ENCODE results near the gene LONRF2. TPM values are rescaled to one million over a fixed set of nuclear protein-coding genes. Genes with fewer than 3 reads are reported as not detected.

Gene LONRF2
- total RNA-seq, 2 experiments from 2014 or later = 0.06 to 0.08 TPM

DNA sequence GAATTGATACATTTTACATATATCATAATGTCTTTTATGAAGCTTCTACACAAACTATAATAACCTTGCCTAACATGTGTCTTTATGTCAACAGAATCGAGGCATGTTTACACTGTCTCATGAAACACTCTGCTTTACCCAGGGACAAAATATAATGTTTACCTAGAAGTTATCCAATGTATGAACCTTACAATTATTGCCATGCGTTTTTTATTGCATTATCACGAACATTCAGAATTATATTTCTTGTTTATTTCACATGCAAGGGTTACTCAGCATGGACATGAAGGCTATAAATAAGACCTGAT lies 19.8 kb downstream of the LONRF2 start:
- Mint-ChIP-seq H3K4me3 (no peak overlapping the region), H3K9me3 (no peaks in the 10 kb centered on the region), H3K27me3 (peaks cover 30% of the 10 kb centered on the region), H3K27ac (no peak overlapping the region), H3K4me1 (ENCODE audit: low read depth) (no peaks in the 10 kb centered on the region), H3K36me3 (ENCODE audit: low read depth) (no peaks in the 10 kb centered on the region)
- H3K4me3 ChIP-seq (ENCODE audit: low read length) = no peak overlapping the region
- no peak overlapping the region for H3K27ac ChIP-seq (ENCODE audit: low read depth in 1 of 2, low read length in 2 of 2)
- intact Hi-C loops (cut with DNase I, micrococcal nuclease) = no loop called here
- CTCF ChIA-PET = no interaction called here
- DNase-seq = no peak
- TF ChIP-seq, protein P1, sequence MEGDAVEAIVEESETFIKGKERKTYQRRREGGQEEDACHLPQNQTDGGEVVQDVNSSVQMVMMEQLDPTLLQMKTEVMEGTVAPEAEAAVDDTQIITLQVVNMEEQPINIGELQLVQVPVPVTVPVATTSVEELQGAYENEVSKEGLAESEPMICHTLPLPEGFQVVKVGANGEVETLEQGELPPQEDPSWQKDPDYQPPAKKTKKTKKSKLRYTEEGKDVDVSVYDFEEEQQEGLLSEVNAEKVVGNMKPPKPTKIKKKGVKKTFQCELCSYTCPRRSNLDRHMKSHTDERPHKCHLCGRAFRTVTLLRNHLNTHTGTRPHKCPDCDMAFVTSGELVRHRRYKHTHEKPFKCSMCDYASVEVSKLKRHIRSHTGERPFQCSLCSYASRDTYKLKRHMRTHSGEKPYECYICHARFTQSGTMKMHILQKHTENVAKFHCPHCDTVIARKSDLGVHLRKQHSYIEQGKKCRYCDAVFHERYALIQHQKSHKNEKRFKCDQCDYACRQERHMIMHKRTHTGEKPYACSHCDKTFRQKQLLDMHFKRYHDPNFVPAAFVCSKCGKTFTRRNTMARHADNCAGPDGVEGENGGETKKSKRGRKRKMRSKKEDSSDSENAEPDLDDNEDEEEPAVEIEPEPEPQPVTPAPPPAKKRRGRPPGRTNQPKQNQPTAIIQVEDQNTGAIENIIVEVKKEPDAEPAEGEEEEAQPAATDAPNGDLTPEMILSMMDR (IDR thresholded peaks at IDR 0.05) = no peak
- H3K36me3 ChIP-seq (ENCODE audit: insufficient read depth, low read length) = no peaks in the 10 kb centered on the region
- no peak for ATAC-seq (ENCODE audit: poor library complexity)
- no peaks in the 10 kb centered on the region for H3K9me3 ChIP-seq (ENCODE audit: control insufficient read depth in 1 of 2, insufficient read depth in 1 of 2, low read length in 2 of 2)
- no peaks in the 10 kb centered on the region for H3K4me1 ChIP-seq (ENCODE audit: insufficient read depth, low read length)
- H3K27me3 ChIP-seq (ENCODE audit: control insufficient read depth in 1 of 2, insufficient read depth in 2 of 2, low read length in 2 of 2) = peaks cover 3 to 4% of the 10 kb centered on the region in 2 experiments
- POLR2A ChIA-PET = no interaction called here

DNA sequence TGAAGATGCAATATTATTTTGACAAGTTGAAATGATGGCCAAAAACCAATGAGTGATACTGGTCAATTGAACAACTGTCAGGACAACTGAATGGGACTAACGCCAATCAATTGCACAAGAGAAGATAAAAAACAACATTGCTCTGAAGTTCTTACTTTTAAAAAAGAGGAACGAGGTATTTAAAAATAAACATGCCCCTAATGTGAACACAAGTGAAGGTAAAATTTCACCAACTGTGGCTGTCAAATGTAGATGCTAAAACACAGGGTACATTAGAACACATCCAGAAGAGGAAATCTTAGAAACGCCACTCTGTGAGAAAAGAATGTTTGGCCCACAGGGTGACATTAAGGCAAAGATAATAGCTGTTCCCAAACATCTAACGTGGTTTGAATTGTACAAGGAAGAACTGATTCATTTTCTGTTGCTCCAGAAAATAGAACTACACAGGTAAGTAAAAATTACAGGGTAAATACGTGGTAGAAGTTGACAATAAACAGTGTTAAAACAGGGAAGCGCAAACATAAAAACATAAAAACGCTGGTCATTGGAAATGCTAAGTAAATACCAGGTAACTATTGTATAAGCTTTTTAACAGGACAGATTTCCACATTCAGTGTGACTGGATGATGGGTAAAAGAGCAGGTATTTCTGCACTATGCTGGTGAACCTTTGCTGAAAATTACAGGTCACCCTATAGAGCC lies 20.3 kb downstream of the LONRF2 start:
- no peaks in the 10 kb centered on the region for H3K36me3 Mint-ChIP-seq (ENCODE audit: low read depth)
- no peaks in the 10 kb centered on the region for H3K4me1 Mint-ChIP-seq (ENCODE audit: low read depth)
- DNase-seq (no peak), ATAC-seq (ENCODE audit: poor library complexity) (no peak)
- CTCF ChIA-PET = no interaction called here
- no peak overlapping the region for H3K4me3 ChIP-seq (ENCODE audit: low read length)
- H3K9me3 Mint-ChIP-seq = no peaks in the 10 kb centered on the region
- POLR2A ChIA-PET = no interaction called here
- H3K4me1 ChIP-seq (ENCODE audit: insufficient read depth, low read length) = no peaks in the 10 kb centered on the region
- no peak overlapping the region for H3K4me3 Mint-ChIP-seq
- peaks cover 25% of the 10 kb centered on the region for H3K27me3 Mint-ChIP-seq
- TF ChIP-seq, protein P1 (IDR thresholded peaks at IDR 0.05) = no peak
- no peaks in the 10 kb centered on the region for H3K36me3 ChIP-seq (ENCODE audit: insufficient read depth, low read length)
- peaks cover 3 to 4% of the 10 kb centered on the region in 2 experiments for H3K27me3 ChIP-seq (ENCODE audit: control insufficient read depth in 1 of 2, insufficient read depth in 2 of 2, low read length in 2 of 2)
- intact Hi-C loops (cut with DNase I, micrococcal nuclease) = no loop called here
- no peak overlapping the region for H3K27ac Mint-ChIP-seq
- H3K9me3 ChIP-seq (ENCODE audit: control insufficient read depth in 1 of 2, insufficient read depth in 1 of 2, low read length in 2 of 2) = no peaks in the 10 kb centered on the region
- no peak overlapping the region for H3K27ac ChIP-seq (ENCODE audit: low read depth in 1 of 2, low read length in 2 of 2)

DNA sequence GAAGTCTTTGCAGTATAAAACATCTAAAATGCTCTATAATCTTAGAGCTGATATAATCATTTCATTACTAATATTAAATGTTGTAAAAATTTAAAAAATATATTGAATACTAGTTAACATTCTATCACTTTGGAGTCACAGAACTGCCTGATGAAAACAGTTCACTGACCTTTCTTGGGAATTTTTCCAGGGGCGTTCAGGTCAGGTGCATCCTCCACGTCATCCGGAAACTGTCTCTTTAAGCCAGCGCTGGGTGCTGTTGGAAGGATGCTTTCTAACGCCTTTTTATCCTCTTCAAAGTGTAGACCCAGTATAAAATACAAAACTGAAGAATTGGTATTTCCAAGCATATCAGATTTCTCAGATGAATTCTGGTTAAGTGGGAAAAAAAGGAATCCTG lies 22.8 kb downstream of the LONRF2 start:
- intact Hi-C loops (cut with DNase I, micrococcal nuclease) = no loop called here
- H3K27me3 ChIP-seq (ENCODE audit: control insufficient read depth in 1 of 2, insufficient read depth in 2 of 2, low read length in 2 of 2) = peaks cover 0 to 4% of the 10 kb centered on the region in 2 experiments
- H3K9me3 Mint-ChIP-seq = no peaks in the 10 kb centered on the region
- H3K9me3 ChIP-seq (ENCODE audit: control insufficient read depth in 1 of 2, insufficient read depth in 1 of 2, low read length in 2 of 2) = no peaks in the 10 kb centered on the region
- H3K4me1 ChIP-seq (ENCODE audit: insufficient read depth, low read length) = no peaks in the 10 kb centered on the region
- no peak overlapping the region for H3K4me3 Mint-ChIP-seq
- ChIA-PET CTCF (no interaction called here), POLR2A (no interaction called here)
- ATAC-seq (ENCODE audit: poor library complexity) (no peak), DNase-seq (no peak)
- no peaks in the 10 kb centered on the region for H3K4me1 Mint-ChIP-seq (ENCODE audit: low read depth)
- TF ChIP-seq, protein P1 (IDR thresholded peaks at IDR 0.05) = no peak
- no peak overlapping the region for H3K27ac ChIP-seq (ENCODE audit: low read depth in 1 of 2, low read length in 2 of 2)
- peaks cover 15% of the 10 kb centered on the region for H3K27me3 Mint-ChIP-seq
- no peaks in the 10 kb centered on the region for H3K36me3 ChIP-seq (ENCODE audit: insufficient read depth, low read length)
- no peak overlapping the region for H3K27ac Mint-ChIP-seq
- H3K36me3 Mint-ChIP-seq (ENCODE audit: low read depth) = no peaks in the 10 kb centered on the region
- no peak overlapping the region for H3K4me3 ChIP-seq (ENCODE audit: low read length)

Data from CD4-positive, alpha-beta T cell (primary cell).